GM12801 (cell line): ENCODE results near the gene SYNGAP1.

Source experiments
- CTCF ChIP-seq: IDR thresholded peaks from one replicate; pipeline ENCODE4 v1.5.1; 2011; ENCODE audit warnings: control low read depth; ENCODE audit not compliant: insufficient read length; ENCODE audit errors: extremely low read depth

The SYNGAP1 gene

GRCh38 chr6:33428966-33429749 lies 9.3 kb downstream of the SYNGAP1 start:
- TF ChIP-seq CTCF = no peak

GRCh38 chr6:33429750-33430052 lies 9.8 kb downstream of the SYNGAP1 start:
- no peak for TF ChIP-seq CTCF

- no peak for TF ChIP-seq CTCF
Observed at GRCh38 chr6:33430334-33430733, 10.5 kb downstream of the SYNGAP1 start.

GRCh38 chr6:33430991-33431879 lies 11.4 kb downstream of the SYNGAP1 start:
- TF ChIP-seq CTCF = no peak

GRCh38 chr6:33431880-33432541 lies 12.1 kb downstream of the SYNGAP1 start:
- no peak for TF ChIP-seq CTCF

- TF ChIP-seq CTCF = no peak
Observed at GRCh38 chr6:33432546-33432945, 12.7 kb downstream of the SYNGAP1 start.

- TF ChIP-seq CTCF = no peak
Observed at GRCh38 chr6:33433001-33433543, 13.2 kb downstream of the SYNGAP1 start.
